Skeletal muscle satellite cell (primary cell): ENCODE data around the gene EXOC3L2.

Experiments used
- H3K27me3 ChIP-seq: 2 replicates; pipeline ENCODE4 v1.7.0; 2013; ENCODE audit warnings: low read length; ENCODE audit not compliant: control insufficient read depth, insufficient read depth
- H3K36me3 ChIP-seq: 2 replicates; pipeline ENCODE4 v1.7.0; 2013; ENCODE audit warnings: mild to moderate bottlenecking, control low read depth, low read length; ENCODE audit not compliant: insufficient read depth
- H3K4me1 ChIP-seq: 2 replicates; pipeline ENCODE4 v1.7.0; 2013; ENCODE audit warnings: low read length; ENCODE audit not compliant: control insufficient read depth, insufficient read depth
- H3K4me2 ChIP-seq: 2 replicates; pipeline ENCODE4 v1.7.0; 2013; ENCODE audit warnings: mild to moderate bottlenecking, low read length
- H3K4me3 ChIP-seq: 2 replicates; pipeline ENCODE4 v1.7.0; 2013; ENCODE audit warnings: low read length
- H3K9ac ChIP-seq: 2 replicates; pipeline ENCODE4 v1.7.0; 2013; ENCODE audit warnings: mild to moderate bottlenecking, low read depth, low read length, moderate library complexity
- H3K9me3 ChIP-seq: replicated peaks from 2 replicates; pipeline ENCODE4 v1.7.0; 2013; ENCODE audit warnings: mild to moderate bottlenecking, control low read depth, low read length

Gene EXOC3L2

GRCh38 chr19:45217193-45217956 is 27.8 kb downstream of the EXOC3L2 start:
- peaks cover 72% of the 10 kb centered on the region for H3K27me3 ChIP-seq
- H3K4me3 ChIP-seq: peak overlapping the region; percentile 49
- H3K4me2 ChIP-seq: peak overlapping the region; percentile 75
- H3K4me1 ChIP-seq: peaks cover 3% of the 10 kb centered on the region
- no peaks in the 10 kb centered on the region for H3K36me3 ChIP-seq
- no peak overlapping the region for H3K9ac ChIP-seq
- H3K9me3 ChIP-seq: no peaks in the 10 kb centered on the region

GRCh38 chr19:45216667-45217066 is 28.5 kb downstream of the EXOC3L2 start:
- Histone ChIP-seq H3K36me3 (no peaks in the 10 kb centered on the region), H3K9me3 (no peaks in the 10 kb centered on the region), H3K4me1 (peaks cover 3% of the 10 kb centered on the region), H3K4me2 (no peak overlapping the region), H3K9ac (no peak overlapping the region), H3K27me3 (peaks cover 69% of the 10 kb centered on the region), H3K4me3 (no peak overlapping the region)

GRCh38 chr19:45215391-45216191 is 29.6 kb downstream of the EXOC3L2 start:
- Histone ChIP-seq H3K36me3 (no peaks in the 10 kb centered on the region), H3K4me1 (peaks cover 3% of the 10 kb centered on the region), H3K4me2 (no peak overlapping the region), H3K9ac (no peak overlapping the region), H3K4me3 (no peak overlapping the region), H3K9me3 (no peaks in the 10 kb centered on the region), H3K27me3 (peaks cover 64% of the 10 kb centered on the region)

GRCh38 chr19:45213031-45213430 is 32.2 kb downstream of the EXOC3L2 start:
- Histone ChIP-seq H3K4me3 (no peak overlapping the region), H3K4me1 (peaks cover 3% of the 10 kb centered on the region), H3K9ac (no peak overlapping the region), H3K27me3 (peaks cover 46% of the 10 kb centered on the region), H3K4me2 (no peak overlapping the region), H3K36me3 (no peaks in the 10 kb centered on the region), H3K9me3 (no peaks in the 10 kb centered on the region)

- H3K27me3 ChIP-seq: peaks cover 34% of the 10 kb centered on the region
- H3K4me2 ChIP-seq: no peak overlapping the region
- H3K9me3 ChIP-seq: no peaks in the 10 kb centered on the region
- H3K9ac ChIP-seq: no peak overlapping the region
- no peaks in the 10 kb centered on the region for H3K4me1 ChIP-seq
- H3K36me3 ChIP-seq: no peaks in the 10 kb centered on the region
- H3K4me3 ChIP-seq: no peak overlapping the region
These were observed 33.3 kb downstream of the EXOC3L2 start for GRCh38 chr19:45211751-45212381.

GRCh38 chr19:45206328-45206727 is 38.9 kb downstream of the EXOC3L2 start:
- Histone ChIP-seq H3K4me3 (no peak overlapping the region), H3K4me2 (no peak overlapping the region), H3K9ac (no peak overlapping the region)

GRCh38 chr19:45205810-45206209 is 39.4 kb downstream of the EXOC3L2 start:
- Histone ChIP-seq H3K9me3 (no peaks in the 10 kb centered on the region), H3K4me1 (no peaks in the 10 kb centered on the region), H3K4me2 (no peak overlapping the region), H3K4me3 (no peak overlapping the region), H3K9ac (no peak overlapping the region), H3K36me3 (no peaks in the 10 kb centered on the region), H3K27me3 (peaks cover 4% of the 10 kb centered on the region)

More at GRCh38 chr19:45206328-45206727, 38.9 kb downstream of the EXOC3L2 start:
- no peaks in the 10 kb centered on the region for H3K9me3 ChIP-seq
- H3K36me3 ChIP-seq: no peaks in the 10 kb centered on the region
- peaks cover 5% of the 10 kb centered on the region for H3K27me3 ChIP-seq
- H3K4me1 ChIP-seq: no peaks in the 10 kb centered on the region

GRCh38 chr19:45202637-45203036 is 42.6 kb downstream of the EXOC3L2 start:
- Histone ChIP-seq H3K4me1 (no peaks in the 10 kb centered on the region), H3K4me3 (no peak overlapping the region), H3K9me3 (no peaks in the 10 kb centered on the region), H3K36me3 (no peaks in the 10 kb centered on the region), H3K9ac (no peak overlapping the region), H3K27me3 (peaks cover 9% of the 10 kb centered on the region), H3K4me2 (no peak overlapping the region)

GRCh38 chr19:45200568-45200967 is 44.6 kb downstream of the EXOC3L2 start:
- no peak overlapping the region for H3K4me3 ChIP-seq
- no peaks in the 10 kb centered on the region for H3K4me1 ChIP-seq
- H3K9me3 ChIP-seq: no peaks in the 10 kb centered on the region
- no peaks in the 10 kb centered on the region for H3K36me3 ChIP-seq
- H3K9ac ChIP-seq: no peak overlapping the region
- H3K4me2 ChIP-seq: no peak overlapping the region
- H3K27me3 ChIP-seq: peaks cover 4% of the 10 kb centered on the region

- H3K4me2 ChIP-seq: no peak overlapping the region
- H3K9me3 ChIP-seq: no peaks in the 10 kb centered on the region
- no peaks in the 10 kb centered on the region for H3K4me1 ChIP-seq
- H3K9ac ChIP-seq: no peak overlapping the region
- no peak overlapping the region for H3K4me3 ChIP-seq
- H3K27me3 ChIP-seq: peaks cover 4% of the 10 kb centered on the region
- no peaks in the 10 kb centered on the region for H3K36me3 ChIP-seq
These were observed 49.4 kb downstream of the EXOC3L2 start for GRCh38 chr19:45195764-45196163.

GRCh38 chr19:45191375-45191774 is 53.8 kb downstream of the EXOC3L2 start:
- H3K9ac ChIP-seq: no peak overlapping the region
- H3K9me3 ChIP-seq: no peaks in the 10 kb centered on the region
- H3K4me2 ChIP-seq: no peak overlapping the region
- no peaks in the 10 kb centered on the region for H3K4me1 ChIP-seq
- no peak overlapping the region for H3K4me3 ChIP-seq
- H3K27me3 ChIP-seq: no peaks in the 10 kb centered on the region
- H3K36me3 ChIP-seq: no peaks in the 10 kb centered on the region
